SJSA1 (cell line): ENCODE measurements around the gene CRHR2. TPM values are rescaled to one million over a fixed set of nuclear protein-coding genes. Genes with fewer than 3 reads are reported as not detected.

Source experiments
- total RNA-seq: library from RNA; depleted of rRNA; stranded (reverse); fragments of >200 nt; shearing (Covaris generic); gene quantifications from 2 replicates; pipeline ENCODE4 v1.2.3, GENCODE V29; 2014; rRNA removed

CRHR2 gene
- total RNA-seq, 1 experiment from 2014 or later, result not detected

Other genes with a start within 250 kb of the CRHR2 start
- gene NOD1, start 203.7 kb downstream of the CRHR2 start, total RNA-seq, result 4.2 and 6.2 TPM in 2 replicates
- 77.6 and 130 TPM in 2 replicates for gene GGCT, start 177.6 kb downstream of the CRHR2 start, total RNA-seq
- 98.9 and 213 TPM in 2 replicates for gene GARS1, start 87.6 kb downstream of the CRHR2 start, total RNA-seq
- 0.08 and 0.19 TPM in 2 replicates for gene INMT, start 69.7 kb upstream of the CRHR2 start, total RNA-seq
- gene MINDY4, start 89.0 kb upstream of the CRHR2 start, total RNA-seq, result 0.85 and 2.0 TPM in 2 replicates
- gene AQP1, start 229.4 kb upstream of the CRHR2 start, total RNA-seq, result 0.18 TPM in 1 of 2 replicates, not detected in the other